GM15510 (cell line): ENCODE results near the gene MS4A8.

Experiments used
- POLR2A ChIP-seq: IDR thresholded peaks from 3 replicates; pipeline ENCODE4 v1.6.1; 2011; ENCODE audit warnings: borderline replicate concordance; ENCODE audit not compliant: insufficient read length; ENCODE audit errors: extremely low read depth

MS4A8 gene

DNA sequence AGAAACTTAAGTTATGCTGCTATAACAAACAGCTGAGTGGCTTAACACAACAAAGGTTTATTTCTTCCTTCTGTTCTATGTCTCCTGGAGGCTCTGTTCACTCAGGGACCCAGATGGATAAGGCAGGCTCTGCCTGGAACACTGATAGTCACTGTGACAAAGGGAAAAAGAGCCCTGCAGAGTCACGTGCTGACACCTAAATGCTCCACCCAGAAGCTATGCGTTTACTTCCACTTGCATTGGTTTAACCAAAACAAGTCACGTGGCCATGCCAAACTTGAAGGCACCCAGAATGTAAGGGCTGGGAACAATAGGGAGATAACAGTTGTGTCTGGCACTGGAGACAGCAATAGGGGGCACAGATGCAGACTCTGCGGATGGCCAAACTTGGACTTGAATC lies 53.9 kb downstream of the MS4A8 start:
- TF ChIP-seq POLR2A = no peak

GRCh38 chr11:60754887-60755286 lies 55.5 kb downstream of the MS4A8 start:
- no peak for TF ChIP-seq POLR2A

DNA sequence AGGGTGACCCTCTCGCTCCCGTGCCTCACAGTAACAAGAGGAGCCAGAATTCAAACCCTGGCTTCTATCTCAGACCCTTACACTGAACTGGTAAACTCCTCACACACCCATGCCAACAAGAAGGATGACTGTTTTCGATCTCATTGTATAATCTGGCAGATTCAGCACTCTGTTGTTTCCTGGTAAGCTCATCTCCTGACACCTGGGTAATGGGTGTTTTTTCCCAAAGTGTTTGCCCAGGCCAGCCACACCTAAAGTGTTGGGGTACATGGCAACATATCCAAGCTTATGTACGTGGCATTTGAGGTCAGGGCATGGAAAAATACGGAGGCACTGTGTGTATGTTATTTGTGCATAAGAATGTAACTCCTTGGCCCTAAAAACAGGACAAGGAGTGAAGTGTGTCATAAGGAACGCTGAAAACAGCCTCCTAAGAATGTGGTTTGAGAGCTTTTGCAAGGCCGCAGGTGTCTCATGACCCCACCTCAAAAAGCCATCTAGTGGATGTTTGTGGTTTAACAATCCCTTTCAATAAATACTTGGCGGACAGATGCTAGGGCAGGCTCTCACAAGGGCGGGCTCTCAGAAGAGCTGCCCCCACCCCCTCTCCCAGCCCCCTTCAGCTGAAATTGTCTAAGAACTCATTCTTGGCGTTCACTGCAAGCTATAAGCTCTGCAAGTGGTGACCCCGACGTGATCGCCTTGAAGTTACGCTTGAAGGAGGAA lies 57.1 kb downstream of the MS4A8 start, which contains the start of gene MS4A15:
Gene MS4A15, plus strand, starts transcription at position 561 of the 726 bp plus-strand sequence. CDS start 6,867 bp downstream, outside the sequence.
- TF ChIP-seq POLR2A = no peak

- no peak for TF ChIP-seq POLR2A
Observed at GRCh38 chr11:60757231-60757800, 57.9 kb downstream of the MS4A8 start.

DNA sequence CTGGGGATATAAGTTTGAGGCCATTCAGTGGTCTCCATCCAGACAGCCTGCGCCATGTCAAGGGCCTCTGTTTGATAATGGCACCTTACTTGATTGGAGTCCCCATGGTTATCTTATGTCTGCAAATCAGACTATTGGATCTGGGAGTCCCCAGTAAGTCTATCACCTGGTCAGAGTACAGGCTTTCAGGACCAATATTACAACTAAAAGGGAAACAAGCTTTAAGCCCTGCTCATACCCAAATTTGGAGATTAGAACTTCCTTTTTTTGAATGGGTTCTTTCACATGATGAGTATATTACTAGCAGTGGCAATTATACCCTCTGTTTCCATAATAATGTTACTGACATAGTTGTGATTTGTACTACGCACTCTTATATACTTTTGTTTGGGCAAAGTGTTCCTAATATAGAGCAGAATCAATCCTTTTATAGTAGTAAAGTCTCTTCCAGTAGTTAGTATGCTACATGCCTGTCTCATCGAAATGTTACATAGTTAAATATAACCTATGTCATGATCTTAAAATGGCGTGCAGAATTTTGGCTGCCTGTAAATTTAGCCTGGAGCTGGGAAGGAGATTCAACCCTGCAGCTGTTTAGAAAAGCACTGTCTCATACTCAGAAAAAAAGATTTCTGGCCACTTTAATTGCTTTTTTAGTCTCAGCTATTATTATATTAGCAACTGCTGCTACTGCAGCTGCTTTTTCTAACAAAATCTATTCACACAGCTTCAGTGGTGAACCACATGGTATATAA lies 62.2 kb downstream of the MS4A8 start:
- no peak for TF ChIP-seq POLR2A

DNA sequence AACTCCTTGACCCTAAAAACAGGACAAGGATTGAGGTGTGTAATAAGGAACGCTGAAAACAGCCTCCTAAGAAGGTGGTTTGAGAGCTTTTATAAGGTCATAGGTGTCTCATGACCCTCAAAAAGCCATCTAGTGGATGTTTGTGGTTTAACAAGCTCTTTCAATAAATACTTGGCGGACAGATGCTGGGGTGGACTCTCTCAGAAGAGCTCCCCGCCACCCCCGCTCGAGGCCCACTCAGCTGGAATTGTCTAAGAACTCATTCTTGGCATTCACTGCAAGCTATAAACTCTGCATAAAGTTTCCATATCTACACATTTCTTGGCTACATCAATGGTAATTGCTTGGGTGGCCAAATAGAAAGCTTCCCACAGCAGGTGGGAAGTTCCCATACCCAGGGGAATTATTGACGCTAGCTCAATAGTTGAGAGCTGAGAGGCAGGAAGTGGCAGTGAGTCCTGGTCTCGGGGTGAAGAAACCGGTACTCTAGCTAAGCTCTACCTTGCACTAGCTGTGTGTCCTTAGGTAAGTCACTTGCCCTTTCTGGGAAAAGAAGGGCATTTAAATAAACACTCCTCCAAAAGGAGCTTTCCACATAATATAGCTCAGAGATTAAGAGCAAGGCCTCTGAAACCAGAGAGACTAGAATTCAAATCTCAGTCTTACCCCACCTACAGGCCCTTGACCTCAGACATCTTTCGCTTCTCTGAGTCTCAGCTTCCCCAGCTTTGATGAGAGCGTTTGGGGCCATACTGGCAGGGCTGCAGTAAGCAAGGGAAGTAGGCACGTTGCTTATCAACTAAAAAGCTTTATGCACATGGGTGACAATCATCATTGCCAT lies 63.7 kb downstream of the MS4A8 start:
- TF ChIP-seq POLR2A = peak; percentile 22

- no peak for TF ChIP-seq POLR2A
Observed at GRCh38 chr11:60763692-60764369, 64.4 kb downstream of the MS4A8 start.

DNA sequence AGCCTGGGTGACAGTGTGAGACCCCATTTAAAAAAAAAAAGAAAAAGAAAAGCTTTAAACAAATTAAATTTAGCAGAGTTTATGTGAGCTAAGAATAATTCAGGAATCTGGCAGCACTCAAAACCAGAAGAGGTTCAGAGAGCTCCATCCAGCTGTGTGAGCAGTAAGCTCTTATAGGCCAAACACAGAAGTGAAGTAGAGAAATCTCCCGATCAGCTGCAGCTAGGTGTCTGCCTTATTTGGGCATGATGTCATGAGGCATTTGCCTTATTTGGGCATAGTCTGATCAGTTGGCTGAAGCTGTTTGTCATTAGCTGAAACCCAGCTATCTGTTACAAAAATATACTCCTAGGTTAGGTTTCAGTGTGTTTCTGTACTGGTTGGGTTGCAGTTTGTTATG lies 65.5 kb downstream of the MS4A8 start:
- TF ChIP-seq POLR2A = no peak

- TF ChIP-seq POLR2A = no peak
Observed at GRCh38 chr11:60765355-60765754, 65.9 kb downstream of the MS4A8 start.
